Inflammatory macrophage (primary cell): ENCODE results near the gene FRS3.
"Not testable (repeated sequence)": the region's sequence is repeated elsewhere in the genome, so short reads cannot be mapped to it uniquely, and the experiment has no call there.

Source experiments
- DNase-seq, 2 donors: peaks; one replicate each; pipeline ENCODE4 v3.0.0-alpha.2; 2020 to 2022
- total RNA-seq, 18 experiments: gene quantifications; one replicate each; lab custom pipeline; 2026; ENCODE audit warnings: mixed read lengths in 6 of 18, inconsistent platforms in 2 of 18; lab: John Stamatoyannopoulos, UW

The FRS3 gene, protein sequence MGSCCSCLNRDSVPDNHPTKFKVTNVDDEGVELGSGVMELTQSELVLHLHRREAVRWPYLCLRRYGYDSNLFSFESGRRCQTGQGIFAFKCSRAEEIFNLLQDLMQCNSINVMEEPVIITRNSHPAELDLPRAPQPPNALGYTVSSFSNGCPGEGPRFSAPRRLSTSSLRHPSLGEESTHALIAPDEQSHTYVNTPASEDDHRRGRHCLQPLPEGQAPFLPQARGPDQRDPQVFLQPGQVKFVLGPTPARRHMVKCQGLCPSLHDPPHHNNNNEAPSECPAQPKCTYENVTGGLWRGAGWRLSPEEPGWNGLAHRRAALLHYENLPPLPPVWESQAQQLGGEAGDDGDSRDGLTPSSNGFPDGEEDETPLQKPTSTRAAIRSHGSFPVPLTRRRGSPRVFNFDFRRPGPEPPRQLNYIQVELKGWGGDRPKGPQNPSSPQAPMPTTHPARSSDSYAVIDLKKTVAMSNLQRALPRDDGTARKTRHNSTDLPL
- total RNA-seq = 0.47 to 3.5 (median 1.5) reads per million in 18 experiments

DNA sequence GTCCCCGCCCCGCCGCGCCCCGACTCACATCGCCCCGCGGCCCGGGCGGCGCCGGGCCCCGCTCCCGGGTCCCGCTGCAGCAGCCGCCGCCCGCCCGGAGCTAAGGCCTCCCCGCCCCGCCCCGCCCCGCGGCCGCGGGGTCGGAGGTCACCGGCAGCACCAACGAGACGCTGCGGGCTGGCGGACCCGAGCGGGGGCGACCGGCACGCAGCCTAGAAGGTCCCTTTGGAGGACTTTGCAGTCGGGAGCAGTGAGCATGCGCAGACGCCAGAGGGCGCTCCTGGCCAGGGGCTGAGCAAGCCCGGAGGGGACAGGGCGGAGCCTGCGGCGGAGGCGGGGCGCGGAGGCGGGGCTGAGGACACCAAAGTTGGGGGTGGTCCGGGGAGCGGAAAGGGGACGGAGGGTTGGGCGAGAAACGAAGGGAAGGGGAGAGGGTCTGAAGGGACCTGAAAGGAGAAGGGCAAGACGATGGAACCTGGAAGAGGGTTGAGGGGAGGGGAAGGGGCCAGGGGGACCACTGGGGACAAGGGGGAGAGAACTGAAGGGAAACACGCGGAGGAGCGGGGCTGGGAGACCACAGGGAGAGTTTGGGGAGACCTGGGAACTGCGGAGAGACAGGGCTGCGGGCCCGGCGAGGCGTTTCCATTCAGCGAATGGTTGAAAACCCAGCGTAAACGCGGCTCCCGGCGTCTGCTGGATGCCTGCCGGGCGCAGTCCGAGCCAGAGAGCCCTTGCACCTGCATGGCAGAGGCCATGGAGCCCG lies at the start of gene FRS3:
TSS of gene FRS3 (minus strand) at position 113 of the 763 bp plus-strand sequence. CDS start 2,913 bp downstream, outside the sequence.
- peak; percentile 97 to 99 for DNase-seq

DNA sequence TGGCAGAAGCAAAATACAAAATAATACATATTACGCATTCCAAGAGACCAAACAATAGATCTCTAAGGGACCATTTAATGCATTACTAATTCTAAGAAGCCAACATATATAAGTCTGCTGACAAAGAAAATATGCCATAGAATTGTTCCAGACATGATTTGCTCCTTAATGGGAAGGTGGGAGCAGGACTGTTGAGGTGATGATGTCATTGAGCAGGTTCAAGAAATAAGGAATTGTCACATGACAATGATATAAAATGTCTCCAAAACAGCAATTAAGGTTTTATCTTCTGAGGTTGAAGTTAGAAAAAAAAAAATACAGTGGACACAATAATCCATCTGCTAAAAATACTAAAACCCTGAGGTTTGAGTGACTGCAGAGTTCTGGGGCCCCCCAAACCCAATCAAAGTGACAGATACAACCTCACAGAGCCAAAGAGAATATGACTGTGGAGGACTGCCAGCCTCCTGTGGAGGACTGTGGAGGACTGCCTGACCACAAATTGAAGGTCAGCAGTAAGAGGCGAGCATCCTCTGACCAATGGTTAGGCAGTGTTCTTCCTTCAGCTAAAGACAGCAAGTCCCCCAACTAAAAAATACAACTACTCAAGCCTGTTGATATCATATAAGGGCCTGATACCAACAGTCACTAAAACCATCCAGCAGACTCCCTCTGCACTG lies 46.8 kb upstream of the FRS3 start:
- no peak for DNase-seq

DNA sequence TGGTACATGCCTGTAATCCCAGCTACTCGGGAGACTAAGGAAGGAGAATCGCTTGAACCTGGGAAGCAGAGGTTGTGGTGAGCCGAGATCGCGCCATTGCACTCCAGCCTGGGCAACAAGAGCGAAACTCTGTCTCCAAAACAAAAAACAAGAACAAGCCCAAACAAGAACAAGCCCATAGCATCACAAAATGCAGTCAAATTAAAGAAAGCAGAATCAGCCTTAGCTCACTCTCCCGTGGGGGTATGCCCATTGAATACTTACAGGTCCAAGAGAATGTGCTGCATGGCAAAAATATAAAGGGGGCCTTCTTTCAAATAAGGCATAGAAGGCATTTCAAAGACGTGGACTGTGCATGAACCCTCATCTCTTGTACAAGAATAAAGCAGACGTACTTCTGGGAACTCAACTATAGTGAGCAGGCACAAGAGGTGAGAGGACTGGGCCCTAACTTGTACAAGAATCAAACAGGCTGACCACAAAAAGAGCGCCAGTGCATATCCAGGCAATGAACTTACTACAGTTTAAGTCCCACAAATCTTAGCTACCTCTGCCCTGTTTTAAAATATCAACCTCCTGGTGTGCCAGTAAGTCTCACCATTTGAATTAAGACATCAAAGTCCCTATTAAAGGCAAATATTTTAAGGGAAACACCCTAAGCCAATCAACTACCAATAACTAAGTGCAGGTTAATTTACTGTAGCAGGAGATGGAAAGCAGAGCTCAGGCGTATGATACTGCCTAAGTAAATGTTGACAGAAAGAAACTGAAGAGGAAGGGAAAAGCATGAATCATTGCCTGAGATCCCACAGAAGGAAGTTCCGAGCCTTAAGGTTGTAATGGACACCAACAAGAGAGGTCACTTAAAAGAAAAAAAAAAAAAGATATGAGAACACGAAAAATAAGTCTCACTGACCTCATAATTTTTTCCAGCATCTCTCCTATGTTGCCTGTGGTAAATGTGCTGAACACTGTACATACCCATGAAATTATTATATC lies 45.2 kb upstream of the FRS3 start:
- DNase-seq = peak; percentile 59 to 69

DNA sequence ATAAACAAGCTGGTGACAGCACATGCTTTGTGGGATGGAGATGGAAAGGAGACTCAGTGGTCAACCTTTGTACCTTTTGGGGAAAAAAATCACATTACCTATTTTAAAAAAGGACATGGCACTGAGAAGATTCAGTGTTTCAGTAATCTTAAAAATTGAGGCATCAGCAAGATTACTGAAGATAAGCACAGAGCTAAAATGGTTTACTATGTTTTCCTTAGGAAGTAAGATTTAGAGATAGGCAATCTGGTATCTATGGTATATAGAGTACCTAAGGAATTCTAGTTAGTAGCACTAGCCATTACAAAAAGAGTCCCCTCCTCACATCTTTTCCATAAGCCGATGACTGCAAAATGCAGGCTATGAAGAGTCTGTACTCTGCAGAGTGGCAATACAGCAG lies 43.5 kb upstream of the FRS3 start:
- no peak for DNase-seq

DNA sequence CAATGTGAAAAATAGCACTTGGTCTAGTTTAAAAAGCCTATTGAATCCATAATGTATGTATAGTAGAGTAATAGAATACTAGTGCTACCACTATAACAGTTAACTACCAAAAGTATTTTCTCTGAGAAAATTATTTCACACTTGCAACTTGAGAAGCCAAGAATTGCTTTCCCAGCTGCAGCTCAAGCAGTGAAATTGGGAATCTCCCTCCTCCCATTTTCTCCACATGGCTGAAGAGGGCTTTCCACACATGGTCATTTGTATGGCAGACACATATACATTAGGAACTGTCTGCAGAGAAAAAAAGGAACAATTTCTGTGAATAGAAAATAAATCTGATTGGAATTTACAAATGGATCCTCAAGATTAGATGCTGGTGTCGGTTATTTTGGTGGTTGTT lies 42.3 kb upstream of the FRS3 start:
- no peak for DNase-seq

DNA sequence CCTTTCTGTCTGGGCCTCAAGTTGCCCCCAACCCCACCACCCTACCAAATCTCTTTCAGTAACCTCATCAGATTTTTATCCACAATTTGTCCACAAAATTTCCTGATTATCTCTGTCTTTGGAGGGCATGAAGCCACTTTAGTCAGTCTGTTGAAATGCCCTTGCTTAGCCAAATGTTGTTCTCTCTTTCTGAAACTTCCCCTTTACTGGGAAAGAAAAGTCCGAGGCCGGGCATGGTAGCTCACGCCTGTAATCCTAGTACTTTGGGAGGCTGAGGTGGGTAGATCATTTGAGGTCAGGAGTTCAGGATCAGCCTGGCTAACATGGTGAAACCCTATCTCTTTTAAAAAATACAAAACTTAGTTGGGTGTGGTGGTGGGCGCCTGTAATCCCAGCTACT lies 41.6 kb upstream of the FRS3 start:
- peak; percentile 75 to 77 for DNase-seq

DNA sequence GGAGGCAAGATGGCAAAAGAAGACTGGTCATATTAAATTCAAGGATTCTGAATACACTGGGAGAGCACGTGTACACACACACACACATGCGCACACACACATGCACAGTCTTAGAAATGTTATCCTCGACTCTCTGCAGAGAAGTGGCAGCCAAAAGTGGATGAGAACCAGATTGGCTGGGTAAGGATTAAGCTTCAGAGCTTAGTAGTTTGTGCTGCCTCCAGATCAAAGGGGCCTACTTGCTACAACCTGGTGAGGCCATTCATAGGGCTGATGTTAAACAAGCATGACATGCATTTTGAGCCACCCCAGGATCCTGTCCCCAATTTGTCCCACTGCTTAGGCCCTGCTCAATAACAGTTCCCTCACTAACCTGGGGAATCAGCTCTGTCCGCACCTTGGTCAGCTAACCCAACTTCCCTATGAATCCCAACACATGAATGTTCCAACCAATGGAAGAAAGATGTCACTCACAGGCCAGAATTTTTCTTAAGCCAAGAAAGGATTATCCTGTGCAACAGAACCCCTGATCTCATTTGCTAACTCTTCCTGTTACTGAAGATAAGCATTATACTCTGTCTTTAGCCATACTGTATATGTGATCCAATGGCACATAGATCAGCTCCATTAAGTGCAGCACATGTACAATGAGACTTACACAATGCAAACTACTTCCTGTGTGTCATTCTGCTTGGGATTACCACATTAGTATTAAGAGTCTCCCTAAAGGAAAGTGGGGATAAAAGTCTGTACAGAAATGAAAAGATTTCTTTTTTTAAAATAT lies 38.8 kb upstream of the FRS3 start:
- peak; percentile 50 to 78 for DNase-seq

DNA sequence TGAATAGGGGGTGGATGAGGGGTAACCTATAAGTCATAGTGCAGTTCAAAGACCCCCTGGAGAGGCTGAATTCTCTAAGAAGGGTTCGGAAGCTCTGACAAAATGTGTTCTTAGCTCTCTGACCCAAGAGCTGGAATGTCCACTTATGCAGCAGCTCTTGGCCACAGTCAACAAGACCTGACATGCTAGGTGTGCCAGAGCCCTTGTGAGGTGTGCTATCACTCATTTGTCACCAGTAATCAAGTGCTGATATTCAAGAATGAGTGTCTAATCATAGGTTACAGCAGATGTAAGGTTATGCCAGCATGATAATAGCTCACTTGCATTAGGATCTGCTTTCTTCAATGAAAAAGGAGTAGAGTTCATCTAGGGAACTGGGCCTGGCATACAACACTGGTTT lies 35.9 kb upstream of the FRS3 start:
- DNase-seq = no peak

DNA sequence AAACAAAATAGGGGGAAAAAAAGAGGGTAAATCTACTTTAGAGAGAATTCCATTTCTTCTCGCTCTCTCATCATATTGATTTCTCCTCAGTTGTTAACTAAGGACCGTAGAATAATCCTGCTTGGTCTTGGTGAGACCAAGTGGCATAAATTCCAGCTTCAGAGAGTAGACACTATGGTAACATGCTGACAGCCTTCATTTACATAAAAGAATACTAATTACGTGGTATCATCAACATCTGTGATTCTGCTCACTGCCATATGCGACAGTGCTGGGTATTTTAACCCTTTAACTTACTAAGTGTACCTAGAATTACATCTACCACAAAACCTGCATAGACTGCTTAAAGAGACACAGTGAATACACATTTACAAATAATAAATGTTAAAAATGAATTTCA lies 34.9 kb upstream of the FRS3 start:
- no peak for DNase-seq

DNA sequence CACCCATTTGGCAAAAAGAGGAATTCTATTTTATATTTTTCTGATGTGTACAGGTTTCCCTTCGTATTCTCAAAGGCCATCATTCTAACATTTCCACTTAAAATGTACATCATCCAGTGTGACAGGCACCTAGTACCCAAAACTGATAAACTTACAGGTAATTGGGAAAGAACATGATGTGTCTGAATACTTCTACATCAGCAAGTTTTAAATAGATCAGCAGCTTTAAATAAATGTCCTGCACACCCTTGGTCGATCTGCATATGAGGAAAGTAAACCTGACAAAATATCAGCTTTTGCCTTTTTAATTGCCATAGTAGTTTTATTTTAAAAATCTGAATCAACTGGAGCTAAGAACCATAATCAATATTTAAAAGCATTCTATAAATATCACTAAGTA lies 34.3 kb upstream of the FRS3 start:
- DNase-seq = no peak

DNA sequence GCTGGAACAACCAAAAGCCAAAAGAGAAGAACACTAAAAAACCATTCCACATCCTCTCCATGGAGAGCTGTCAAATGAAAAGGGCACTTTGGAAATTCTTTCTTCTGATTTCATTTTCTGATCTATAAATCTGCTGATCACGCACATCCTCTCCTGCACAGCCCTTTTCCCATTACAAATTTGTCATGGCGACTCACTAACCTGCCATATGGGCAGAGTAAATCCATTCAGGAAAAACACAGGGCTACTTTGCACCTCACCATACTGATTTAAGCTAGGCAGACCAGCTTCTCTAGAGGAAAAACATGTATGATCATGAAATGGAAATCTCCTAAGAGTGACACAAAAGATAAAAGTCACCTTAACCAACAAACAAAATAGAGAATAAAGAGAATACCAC lies 33.8 kb upstream of the FRS3 start:
- no peak for DNase-seq

DNA sequence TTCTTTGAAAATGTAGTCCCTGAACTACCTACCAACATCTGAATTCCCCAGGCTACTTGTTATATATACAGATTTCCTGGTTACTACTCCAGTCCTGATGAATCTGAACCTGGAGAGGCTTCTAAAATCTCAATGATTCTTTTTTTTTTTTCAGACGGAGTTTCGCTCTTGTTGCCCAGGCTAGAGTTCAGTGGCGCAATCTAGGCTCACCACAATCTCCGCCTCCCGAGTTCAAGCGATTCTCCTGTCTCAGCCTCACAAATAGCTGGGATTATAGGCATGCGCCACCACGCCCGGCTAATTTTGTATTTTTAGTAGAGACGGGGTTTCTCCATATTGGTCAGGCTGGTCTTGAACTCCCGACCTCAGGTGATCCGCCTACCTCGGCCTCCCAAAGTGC lies 32.2 kb upstream of the FRS3 start:
- not testable (repeated sequence) for DNase-seq

DNA sequence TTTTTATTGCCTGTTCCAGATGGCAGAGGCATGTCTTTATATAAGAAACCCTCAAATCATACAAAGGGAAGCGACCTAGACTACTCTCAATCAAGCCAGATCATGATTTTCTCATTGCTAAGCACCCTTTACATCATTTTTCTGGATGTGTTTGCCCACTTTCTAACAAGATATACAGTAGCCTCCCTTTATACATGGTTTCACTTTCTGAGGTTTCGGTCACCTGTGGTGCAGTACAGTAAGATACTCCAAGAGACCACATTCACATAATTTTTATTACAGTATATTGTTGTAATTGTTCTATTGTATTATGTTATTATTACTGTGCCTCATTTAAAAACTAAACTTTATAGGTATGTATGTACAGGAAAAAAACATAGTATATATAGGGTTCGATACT lies 31.4 kb upstream of the FRS3 start:
- DNase-seq = no peak

DNA sequence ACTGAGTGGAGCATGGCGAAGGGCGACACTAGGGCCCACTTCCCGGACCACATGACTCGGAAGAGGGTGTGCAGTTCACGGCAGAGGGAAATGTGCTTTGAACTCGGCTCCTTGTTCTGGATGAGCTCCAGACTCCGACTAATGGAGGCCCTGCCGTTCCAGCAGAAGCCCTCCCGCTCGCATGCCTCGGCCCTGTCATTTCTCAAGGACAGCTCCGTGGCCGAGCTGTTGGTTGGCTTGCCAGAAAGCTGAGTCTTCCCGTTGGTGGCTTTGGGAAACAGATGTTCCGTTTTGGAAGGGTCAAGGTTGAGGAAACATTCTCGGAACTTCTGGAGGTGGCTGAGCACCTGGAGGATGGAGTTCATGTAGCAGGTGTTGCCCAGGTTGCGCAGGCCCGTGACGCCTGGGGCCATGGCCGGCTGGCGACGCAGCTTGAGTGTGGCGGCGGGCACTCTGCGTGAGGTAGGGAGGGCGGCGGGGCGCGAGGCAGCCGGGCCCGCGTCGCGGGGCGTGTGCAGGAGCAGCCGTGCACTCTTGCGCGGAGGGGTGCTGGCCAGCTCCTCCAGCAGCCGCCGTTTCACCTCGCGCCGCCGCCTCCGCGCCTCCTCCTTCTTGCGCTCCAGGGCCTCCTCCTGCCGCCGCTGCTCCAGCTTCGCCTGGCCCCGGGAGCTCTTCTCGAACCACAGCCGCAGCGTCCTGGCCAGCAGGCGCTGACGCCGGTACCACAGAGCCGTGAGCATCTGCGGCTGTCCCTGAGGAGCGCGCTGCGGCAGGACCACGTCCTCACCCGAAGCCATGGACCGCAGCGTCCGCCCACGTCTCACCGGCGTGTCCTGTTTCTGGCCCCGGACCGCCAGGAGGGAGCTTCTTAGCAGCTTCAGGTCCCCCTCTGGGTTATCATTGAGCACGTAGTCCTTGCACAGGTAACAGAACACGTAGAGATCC lies 26.4 kb upstream of the FRS3 start:
- no peak for DNase-seq

DNA sequence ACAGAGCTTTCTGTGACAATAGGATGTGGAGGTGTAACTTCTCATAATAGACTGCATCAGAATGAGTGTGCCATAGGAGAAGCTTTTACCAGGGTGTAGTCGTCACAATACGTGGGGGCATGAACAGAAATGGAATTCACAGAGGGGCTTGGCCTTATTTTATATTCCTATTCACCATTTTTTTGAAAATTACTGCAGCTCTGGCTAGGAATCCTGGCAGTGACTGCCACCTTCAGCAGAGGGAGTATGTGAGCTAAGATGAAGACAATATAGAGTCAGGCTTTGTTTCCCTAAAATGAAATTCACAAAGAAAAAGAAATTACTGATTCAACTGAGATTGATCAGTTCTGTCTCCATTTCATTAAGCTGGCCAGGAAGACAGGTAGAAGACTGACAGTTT lies 21.7 kb upstream of the FRS3 start:
- peak; percentile 17 to 25 for DNase-seq

DNA sequence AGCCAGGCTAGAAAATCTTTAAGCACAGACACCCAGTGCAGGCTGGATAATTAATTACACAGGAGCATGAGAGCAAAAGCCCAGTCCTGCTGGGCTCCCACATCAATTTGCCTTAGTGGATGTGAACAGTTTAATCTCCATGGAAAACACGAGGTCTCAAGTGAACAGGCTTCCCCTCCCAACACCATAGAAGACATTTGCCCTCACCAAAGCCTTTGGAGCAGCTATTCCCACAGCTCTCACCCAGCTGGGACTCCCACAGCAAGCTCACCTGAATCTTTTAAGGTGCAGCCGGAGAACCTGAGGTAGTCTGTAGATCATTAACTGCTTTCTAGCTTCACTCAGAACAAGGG lies 19.8 kb upstream of the FRS3 start:
- DNase-seq = no peak

DNA sequence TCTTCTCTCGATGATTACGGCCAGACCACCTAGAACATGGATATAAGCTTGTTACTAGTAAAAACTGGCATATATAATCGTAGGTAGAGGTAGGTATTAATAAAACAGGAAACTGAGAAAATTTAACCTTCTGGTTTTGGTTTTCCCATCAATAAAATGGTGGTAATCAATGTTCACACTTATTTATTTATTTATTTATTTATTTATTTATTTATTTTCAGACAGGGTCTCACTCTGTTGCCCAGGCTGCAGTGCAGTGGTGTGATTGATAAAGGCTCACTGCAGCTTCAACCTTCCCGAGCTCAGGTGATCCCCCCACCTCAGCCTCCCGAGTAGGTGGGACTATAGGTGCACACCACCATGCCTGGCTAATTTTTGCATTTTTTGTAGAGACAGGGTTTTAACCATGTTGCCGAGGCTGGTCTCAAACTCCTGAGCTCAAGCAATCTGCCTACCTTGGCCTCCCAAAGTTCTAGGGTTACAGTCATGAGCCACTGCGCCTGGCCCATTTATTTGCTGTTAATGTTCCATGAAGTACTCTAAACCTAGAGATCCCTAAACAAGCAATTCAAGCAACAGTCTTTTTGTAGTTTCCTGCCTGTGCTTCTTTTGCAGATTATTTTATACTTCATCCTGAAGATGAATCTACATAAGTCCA lies 19.3 kb upstream of the FRS3 start:
- DNase-seq = no peak

DNA sequence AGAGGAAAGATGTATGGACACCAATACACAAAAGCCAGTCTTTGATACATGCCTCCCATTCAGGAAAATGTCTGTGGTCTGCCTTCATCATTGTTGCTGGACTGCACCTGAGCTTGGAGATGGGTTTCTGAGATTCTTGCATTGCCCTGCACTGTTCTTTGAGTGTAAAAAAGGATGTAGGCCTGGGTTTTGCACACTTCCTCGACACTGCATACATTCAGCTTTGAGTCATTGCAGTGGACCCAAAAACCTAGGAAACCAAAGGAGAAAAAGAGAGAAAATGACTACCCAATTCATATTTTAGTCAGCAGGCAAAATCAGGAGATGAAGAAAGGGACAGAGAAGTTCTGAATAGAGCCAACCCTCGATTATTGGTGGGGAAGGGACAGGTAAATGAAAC lies 16.8 kb upstream of the FRS3 start:
- no peak for DNase-seq

DNA sequence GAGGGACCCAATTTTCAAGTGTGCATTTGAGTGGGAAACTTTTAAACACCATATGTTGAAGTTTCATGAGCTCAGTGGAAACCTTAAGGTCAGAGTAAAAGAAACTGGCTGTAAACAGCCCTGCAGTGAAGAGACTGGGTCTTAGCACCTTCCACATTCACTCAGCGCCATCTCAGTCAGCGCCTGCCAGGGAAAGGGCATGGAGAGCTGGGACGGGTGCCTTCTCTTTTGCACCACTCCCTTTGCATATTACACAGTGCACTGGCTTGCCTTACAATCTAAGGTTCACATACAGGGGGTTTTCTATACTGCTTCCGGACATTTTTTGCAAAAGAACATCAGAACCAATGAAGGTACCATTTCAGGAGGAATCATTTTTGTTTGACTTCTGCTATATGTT lies 12.3 kb upstream of the FRS3 start:
- no peak for DNase-seq
